ENCODE data around the gene HES2. TPM values are rescaled to one million over a fixed set of nuclear protein-coding genes. Genes with fewer than 3 reads are reported as not detected.
"Not testable (repeated sequence)": the region's sequence is repeated elsewhere in the genome, so short reads cannot be mapped to it uniquely, and the experiment has no call there.

HES2 gene
- total RNA-seq, 1 donor from 2014 or later = 6.4 TPM

GRCh38 chr1:6363085-6363884 lies 56.4 kb downstream of the HES2 start:
- intact Hi-C loops (cut with DNase I) = not testable (repeated sequence)
- peaks cover 29% of the 10 kb centered on the region for H3K4me1 ChIP-seq

More at GRCh38 chr1:6363085-6363884, 56.4 kb downstream of the HES2 start:
- H3K36me3 ChIP-seq; ATAC-seq; H3K27ac ChIP-seq; H3K27me3 ChIP-seq (ENCODE audit: low read depth); H3K4me3 ChIP-seq; H3K9me3 ChIP-seq: not testable (repeated sequence)
- DNase-seq = peak; percentile 78
- TF ChIP-seq CTCF (IDR thresholded peaks at IDR 0.05) = peak; percentile 72

Small RNA genes within 50 kb of the gene (microRNA-seq; reads per million reads assigned to microRNA genes)
- gene MIR4252 (ENCODE audit: borderline number of aligned reads) = not detected

Other genes with a start within 250 kb of the HES2 start
- gene CHD5, start 239.6 kb downstream of the HES2 start, total RNA-seq = 0.56 TPM
- 317 TPM for gene RPL22, start 220.3 kb downstream of the HES2 start, total RNA-seq
- 14.0 TPM for gene RNF207, start 213.8 kb downstream of the HES2 start, total RNA-seq
- gene ICMT, start 184.0 kb downstream of the HES2 start, total RNA-seq = 49.0 TPM
- gene HES3, start 175.7 kb downstream of the HES2 start, total RNA-seq = not detected
- 16.6 TPM for gene GPR153, start 158.8 kb downstream of the HES2 start, total RNA-seq
- 28.5 TPM for gene ACOT7, start 26.2 kb downstream of the HES2 start, total RNA-seq
- gene ESPN, start 4.9 kb upstream of the HES2 start, total RNA-seq = 8.3 TPM
- gene TNFRSF25, start 46.3 kb upstream of the HES2 start, total RNA-seq = 8.2 TPM
- 9.5 TPM for gene PLEKHG5, start 71.7 kb upstream of the HES2 start, total RNA-seq
- gene NOL9, start 134.6 kb upstream of the HES2 start, total RNA-seq = 19.4 TPM
- gene TAS1R1, start 135.4 kb upstream of the HES2 start, total RNA-seq = 0.27 TPM
- 36.5 TPM for gene ZBTB48, start 160.1 kb upstream of the HES2 start, total RNA-seq
- 22.6 TPM for gene KLHL21, start 182.9 kb upstream of the HES2 start, total RNA-seq
- gene PHF13, start 193.8 kb upstream of the HES2 start, total RNA-seq = 10.2 TPM
- gene THAP3, start 204.9 kb upstream of the HES2 start, total RNA-seq = 15.7 TPM